NB4 (cell line): Measurements from ENCODE around the gene RBM15B.

Source experiments
- DNase-seq: peaks from one replicate; pipeline ENCODE4 v3.0.0; 2010; ENCODE audit warnings: low read depth
- H3K4me3 ChIP-seq: one replicate; pipeline ENCODE4 v1.5.1; 2011; ENCODE audit warnings: mild to moderate bottlenecking, low read depth, low read length, moderate library complexity
- CTCF ChIP-seq: IDR thresholded peaks from one replicate; pipeline ENCODE4 v1.5.1; 2012; ENCODE audit warnings: low read depth, low read length
- MAX ChIP-seq: IDR thresholded peaks from 2 replicates; pipeline ENCODE4 v1.6.1; 2011; ENCODE audit warnings: low read depth, low read length
- MYC ChIP-seq: IDR thresholded peaks from 2 replicates; pipeline ENCODE4 v1.6.1; 2011; ENCODE audit warnings: low read depth, low read length
- POLR2A ChIP-seq: IDR thresholded peaks from 2 replicates; pipeline ENCODE4 v1.6.1; 2011; ENCODE audit warnings: mild to moderate bottlenecking; ENCODE audit not compliant: insufficient read length; ENCODE audit errors: extremely low read depth

The RBM15B gene

GRCh38 chr3:51400166-51400565 lies 9.1 kb downstream of the RBM15B start:
- TF ChIP-seq POLR2A, result no peak
- TF ChIP-seq MAX, result no peak
- TF ChIP-seq MYC, result no peak
- TF ChIP-seq CTCF, result no peak
- DNase-seq, result no peak
- H3K4me3 ChIP-seq, result no peak overlapping the region

GRCh38 chr3:51401735-51402134 lies 10.7 kb downstream of the RBM15B start:
- H3K4me3 ChIP-seq, result no peak overlapping the region
- peak; percentile 85 for DNase-seq
- TF ChIP-seq MYC (peak; percentile 52; the same call in 1 of the 2 replicates), MAX (peak; percentile 88), POLR2A (no peak), CTCF (no peak)

- no peak for DNase-seq
- H3K4me3 ChIP-seq, result no peak overlapping the region
- no peak for TF ChIP-seq MAX
- no peak for TF ChIP-seq CTCF
- TF ChIP-seq MYC, result no peak
- TF ChIP-seq POLR2A, result no peak
These were observed 12.6 kb downstream of the RBM15B start for GRCh38 chr3:51403675-51404074.

DNA sequence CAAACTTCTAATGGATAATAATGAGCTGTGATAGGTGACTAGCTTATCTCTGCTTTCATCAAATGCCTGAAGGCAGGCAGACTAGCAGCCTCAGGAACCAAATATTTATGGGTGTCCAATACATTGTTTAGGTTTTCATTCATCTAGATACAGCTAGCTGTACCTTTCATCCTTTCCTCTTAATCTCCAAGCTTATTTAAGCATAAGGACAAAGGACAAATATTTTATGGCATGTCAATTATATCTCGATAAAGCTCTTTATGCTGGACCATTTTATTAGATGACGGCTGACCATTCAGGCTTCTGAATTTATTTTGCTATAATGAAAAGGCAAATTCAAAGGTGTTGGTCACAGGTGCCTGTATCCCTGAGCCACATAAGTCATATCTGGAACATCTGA lies 16.9 kb downstream of the RBM15B start:
- no peak overlapping the region for H3K4me3 ChIP-seq
- no peak for DNase-seq
- no peak for TF ChIP-seq POLR2A
- TF ChIP-seq CTCF, result no peak
- no peak for TF ChIP-seq MYC
- TF ChIP-seq MAX, result no peak

GRCh38 chr3:51408813-51409212 lies 17.7 kb downstream of the RBM15B start:
- no peak for TF ChIP-seq CTCF
- TF ChIP-seq POLR2A, result no peak
- TF ChIP-seq MYC, result no peak
- TF ChIP-seq MAX, result no peak
- DNase-seq, result no peak
- no peak overlapping the region for H3K4me3 ChIP-seq

- no peak for DNase-seq
- no peak overlapping the region for H3K4me3 ChIP-seq
- TF ChIP-seq MAX, result no peak
- TF ChIP-seq CTCF, result no peak
- no peak for TF ChIP-seq POLR2A
- no peak for TF ChIP-seq MYC
These were observed 31.1 kb downstream of the RBM15B start for GRCh38 chr3:51422211-51422610.
